ENCODE measurements around the gene SNX20. TPM values are rescaled to one million over a fixed set of nuclear protein-coding genes. Genes with fewer than 3 reads are reported as not detected.

Gene SNX20
- total RNA-seq, 1 donor from 2014 or later, result 0.69 TPM

DNA sequence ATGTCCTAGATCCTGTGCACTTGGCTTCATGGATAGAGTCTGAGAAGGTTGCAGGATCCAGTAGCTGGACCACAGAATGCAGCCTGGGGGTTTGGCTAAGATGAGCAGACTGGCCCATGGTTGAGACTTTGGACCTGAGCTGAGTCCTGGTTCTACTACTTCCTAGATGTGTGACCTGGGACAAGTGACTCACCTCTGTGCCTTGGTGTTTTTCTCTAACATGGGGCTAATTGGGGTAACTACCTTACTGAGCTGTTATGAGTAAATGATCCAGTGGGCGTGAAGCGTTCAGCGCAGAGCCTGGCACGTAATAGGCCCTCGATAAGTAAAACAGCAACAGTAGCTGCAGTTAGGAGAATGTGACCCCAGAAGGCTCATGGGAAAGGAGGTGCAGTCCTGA lies 38.8 kb downstream of the SNX20 start:
- TF ChIP-seq CTCF (IDR thresholded peaks at IDR 0.05; ENCODE audit: borderline replicate concordance), result no peak
- Histone ChIP-seq H3K27me3 (ENCODE audit: low read depth) (peaks cover 50% of the 10 kb centered on the region), H3K27ac (replicated peaks) (no peak overlapping the region), H3K4me3 (no peak overlapping the region), H3K4me1 (no peaks in the 10 kb centered on the region), H3K9me3 (replicated peaks) (no peaks in the 10 kb centered on the region), H3K36me3 (no peaks in the 10 kb centered on the region)
- no peak for DNase-seq
- intact Hi-C loops (cut with micrococcal nuclease), result no loop called here

DNA sequence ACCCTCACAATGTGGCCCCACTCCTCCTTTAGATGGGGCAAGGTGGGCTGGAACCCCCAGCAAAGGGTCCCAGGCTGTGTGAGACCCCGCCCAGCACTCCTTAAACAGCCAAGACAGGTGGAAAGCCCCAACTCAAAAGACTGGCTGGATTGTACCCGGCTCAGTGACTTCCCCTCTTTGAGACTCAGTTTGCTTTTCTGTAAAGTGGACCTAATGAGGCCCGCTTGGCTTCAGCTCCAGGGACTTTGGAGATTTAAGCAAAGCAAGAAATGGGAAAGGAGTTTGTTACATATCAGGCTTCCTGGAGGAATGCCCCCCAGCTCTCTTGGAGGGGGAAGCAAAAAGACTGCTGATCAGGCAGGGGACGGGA lies 39.3 kb downstream of the SNX20 start:
- H3K27ac ChIP-seq (replicated peaks), result no peak overlapping the region
- no peak for DNase-seq
- H3K4me1 ChIP-seq, result no peaks in the 10 kb centered on the region
- peaks cover 48% of the 10 kb centered on the region for H3K27me3 ChIP-seq (ENCODE audit: low read depth)
- H3K4me3 ChIP-seq, result no peak overlapping the region
- intact Hi-C loops (cut with micrococcal nuclease), result no loop called here
- no peaks in the 10 kb centered on the region for H3K9me3 ChIP-seq (replicated peaks)
- no peak for TF ChIP-seq CTCF (IDR thresholded peaks at IDR 0.05; ENCODE audit: borderline replicate concordance)
- no peaks in the 10 kb centered on the region for H3K36me3 ChIP-seq

- Histone ChIP-seq H3K4me3 (no peak overlapping the region), H3K27ac (replicated peaks) (no peak overlapping the region), H3K36me3 (no peaks in the 10 kb centered on the region), H3K27me3 (ENCODE audit: low read depth) (peaks cover 46% of the 10 kb centered on the region), H3K9me3 (replicated peaks) (no peaks in the 10 kb centered on the region), H3K4me1 (no peaks in the 10 kb centered on the region)
- no peak for TF ChIP-seq CTCF (IDR thresholded peaks at IDR 0.05; ENCODE audit: borderline replicate concordance)
- DNase-seq, result no peak
- intact Hi-C loops (cut with micrococcal nuclease), result no loop called here
These were observed 39.9 kb downstream of the SNX20 start for GRCh38 chr16:50640919-50641817.

DNA sequence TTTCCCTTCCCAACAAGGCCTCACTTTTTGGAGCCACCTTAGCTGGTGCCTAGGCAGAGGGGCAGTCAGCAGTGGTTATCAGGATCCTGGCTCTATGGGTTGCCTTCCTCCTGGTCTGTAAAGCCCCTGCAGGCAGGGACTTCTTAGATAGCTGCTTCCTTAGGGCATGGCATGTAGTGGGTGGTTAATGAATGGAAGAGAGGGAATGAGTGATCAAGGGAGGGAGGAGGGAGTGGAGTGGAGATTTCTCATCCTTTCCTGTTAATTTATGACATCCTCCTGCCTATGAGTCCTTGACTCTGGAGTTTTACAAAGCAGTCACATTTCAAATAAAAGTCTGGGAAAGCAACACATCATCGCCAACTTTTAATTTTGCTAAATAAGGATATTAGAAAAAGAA lies 40.7 kb downstream of the SNX20 start:
- Histone ChIP-seq H3K4me1 (no peaks in the 10 kb centered on the region), H3K4me3 (no peak overlapping the region), H3K36me3 (no peaks in the 10 kb centered on the region), H3K27ac (replicated peaks) (no peak overlapping the region), H3K27me3 (ENCODE audit: low read depth) (peaks cover 46% of the 10 kb centered on the region), H3K9me3 (replicated peaks) (no peaks in the 10 kb centered on the region)
- TF ChIP-seq CTCF (IDR thresholded peaks at IDR 0.05; ENCODE audit: borderline replicate concordance), result no peak
- intact Hi-C loops (cut with micrococcal nuclease), result no loop called here
- no peak for DNase-seq

DNA sequence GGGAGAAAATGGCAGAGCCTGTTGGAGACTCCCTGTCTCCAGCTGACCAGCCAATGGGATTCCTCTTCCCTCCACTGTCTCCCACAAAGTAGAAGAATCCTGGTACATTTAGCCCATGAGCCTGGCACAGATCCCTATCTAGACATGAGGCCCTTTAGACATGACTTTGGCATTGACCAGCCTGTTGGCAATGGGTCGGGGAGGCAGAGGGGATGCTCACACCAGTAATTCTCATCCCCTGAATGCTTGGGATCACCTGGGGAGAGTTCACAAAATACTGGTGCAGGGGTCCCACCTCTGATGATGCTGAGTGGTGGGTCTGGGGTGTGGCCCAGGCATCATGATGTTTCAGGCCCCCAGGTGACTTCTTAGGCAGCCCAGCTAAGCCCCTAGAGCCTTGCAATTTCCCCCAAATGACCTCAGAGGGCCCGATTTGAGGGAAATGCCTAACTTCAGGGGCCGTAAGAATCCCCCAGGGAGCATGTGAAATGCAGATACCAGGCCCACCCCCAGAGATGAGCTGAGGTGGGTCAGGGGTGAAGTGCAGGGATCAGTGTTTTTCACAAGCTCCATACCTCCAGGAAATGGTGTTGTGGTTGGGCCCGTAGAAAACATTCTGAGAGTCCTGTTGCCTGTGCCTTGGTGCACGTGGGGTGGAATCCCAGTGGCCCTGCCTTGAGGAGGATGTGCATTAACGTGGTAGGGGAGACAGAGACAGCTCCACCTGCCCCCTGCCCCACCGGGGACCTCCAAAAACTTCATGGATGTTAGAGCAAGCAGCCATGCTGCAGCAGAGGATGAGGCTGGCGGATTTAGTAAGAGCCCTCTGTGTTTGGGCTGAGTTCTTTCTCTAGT lies 42.1 kb downstream of the SNX20 start:
- Histone ChIP-seq H3K4me1 (no peaks in the 10 kb centered on the region), H3K4me3 (no peak overlapping the region), H3K27ac (replicated peaks) (no peak overlapping the region), H3K27me3 (ENCODE audit: low read depth) (peaks cover 40% of the 10 kb centered on the region), H3K36me3 (no peaks in the 10 kb centered on the region), H3K9me3 (replicated peaks) (no peaks in the 10 kb centered on the region)
- intact Hi-C loops (cut with micrococcal nuclease), result no loop called here
- no peak for DNase-seq
- TF ChIP-seq CTCF (IDR thresholded peaks at IDR 0.05; ENCODE audit: borderline replicate concordance), result no peak
